Ishikawa (cell line): ENCODE measurements around the gene KCNAB2.

ENCODE experiments used
- CEBPB ChIP-seq: IDR thresholded peaks from 2 replicates; pipeline ENCODE4 v1.6.1; 2012
- CREB1 ChIP-seq: IDR thresholded peaks from 2 replicates; pipeline ENCODE4 v1.6.1; 2012; ENCODE audit warnings: low read depth
- EGR1 ChIP-seq: IDR thresholded peaks from 2 replicates; pipeline ENCODE4 v1.6.1; 2012
- EP300 ChIP-seq: IDR thresholded peaks from 2 replicates; pipeline ENCODE4 v1.6.1; 2012; ENCODE audit warnings: borderline replicate concordance
- MAX ChIP-seq: IDR thresholded peaks from 2 replicates; pipeline ENCODE4 v1.6.1; 2012
- RAD21 ChIP-seq: IDR thresholded peaks from 2 replicates; pipeline ENCODE4 v1.6.1; 2012; ENCODE audit warnings: low read depth
- REST ChIP-seq: IDR thresholded peaks from 2 replicates; pipeline ENCODE4 v1.6.1; 2012; ENCODE audit warnings: low read depth, mild to moderate bottlenecking
- TAF1 ChIP-seq: IDR thresholded peaks from 2 replicates; pipeline ENCODE4 v1.6.1; 2012; ENCODE audit warnings: low read depth, mild to moderate bottlenecking
- YY1 ChIP-seq: IDR thresholded peaks from 2 replicates; pipeline ENCODE4 v1.6.1; 2012; ENCODE audit warnings: low read depth

GRCh38 chr1:6148497-6149241 lies 103.0 kb downstream of the KCNAB2 start:
- TF ChIP-seq MAX (peak; percentile 97), EGR1 (peak; percentile 36; the same call in 1 of the 2 replicates), CREB1 (no peak), TAF1 (no peak), CEBPB (no peak), REST (no peak), RAD21 (no peak), EP300 (no peak), YY1 (no peak)
